Subcutaneous adipose tissue (tissue), 4 donors: ENCODE data around the gene PTPRN2. TPM values are rescaled to one million over a fixed set of nuclear protein-coding genes. Genes with fewer than 3 reads are reported as not detected.

Experiments used
- total RNA-seq, 4 donors: library from RNA; depleted of rRNA; stranded (reverse); fragments of >200 nt; gene quantifications; one replicate each; pipeline ENCODE4 v1.1.0, GENCODE V29; 2016
- TF ChIP-seq, protein P1 (sequence below): fragments of 450-650 bp; IDR thresholded peaks from one replicate; pipeline ENCODE4 v1.5.1; 2016; ENCODE audit warnings: low read depth, mild to moderate bottlenecking, control low read depth, antibody characterized with exemption, moderate library complexity

The PTPRN2 gene
- total RNA-seq, 4 donors from 2014 or later, result 2.0 to 4.6 (median 3.7) TPM

- TF ChIP-seq, protein P1, sequence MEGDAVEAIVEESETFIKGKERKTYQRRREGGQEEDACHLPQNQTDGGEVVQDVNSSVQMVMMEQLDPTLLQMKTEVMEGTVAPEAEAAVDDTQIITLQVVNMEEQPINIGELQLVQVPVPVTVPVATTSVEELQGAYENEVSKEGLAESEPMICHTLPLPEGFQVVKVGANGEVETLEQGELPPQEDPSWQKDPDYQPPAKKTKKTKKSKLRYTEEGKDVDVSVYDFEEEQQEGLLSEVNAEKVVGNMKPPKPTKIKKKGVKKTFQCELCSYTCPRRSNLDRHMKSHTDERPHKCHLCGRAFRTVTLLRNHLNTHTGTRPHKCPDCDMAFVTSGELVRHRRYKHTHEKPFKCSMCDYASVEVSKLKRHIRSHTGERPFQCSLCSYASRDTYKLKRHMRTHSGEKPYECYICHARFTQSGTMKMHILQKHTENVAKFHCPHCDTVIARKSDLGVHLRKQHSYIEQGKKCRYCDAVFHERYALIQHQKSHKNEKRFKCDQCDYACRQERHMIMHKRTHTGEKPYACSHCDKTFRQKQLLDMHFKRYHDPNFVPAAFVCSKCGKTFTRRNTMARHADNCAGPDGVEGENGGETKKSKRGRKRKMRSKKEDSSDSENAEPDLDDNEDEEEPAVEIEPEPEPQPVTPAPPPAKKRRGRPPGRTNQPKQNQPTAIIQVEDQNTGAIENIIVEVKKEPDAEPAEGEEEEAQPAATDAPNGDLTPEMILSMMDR, result no peak
These were observed 587.5 kb downstream of the PTPRN2 start for GRCh38 chr7:158000160-158000559.

DNA sequence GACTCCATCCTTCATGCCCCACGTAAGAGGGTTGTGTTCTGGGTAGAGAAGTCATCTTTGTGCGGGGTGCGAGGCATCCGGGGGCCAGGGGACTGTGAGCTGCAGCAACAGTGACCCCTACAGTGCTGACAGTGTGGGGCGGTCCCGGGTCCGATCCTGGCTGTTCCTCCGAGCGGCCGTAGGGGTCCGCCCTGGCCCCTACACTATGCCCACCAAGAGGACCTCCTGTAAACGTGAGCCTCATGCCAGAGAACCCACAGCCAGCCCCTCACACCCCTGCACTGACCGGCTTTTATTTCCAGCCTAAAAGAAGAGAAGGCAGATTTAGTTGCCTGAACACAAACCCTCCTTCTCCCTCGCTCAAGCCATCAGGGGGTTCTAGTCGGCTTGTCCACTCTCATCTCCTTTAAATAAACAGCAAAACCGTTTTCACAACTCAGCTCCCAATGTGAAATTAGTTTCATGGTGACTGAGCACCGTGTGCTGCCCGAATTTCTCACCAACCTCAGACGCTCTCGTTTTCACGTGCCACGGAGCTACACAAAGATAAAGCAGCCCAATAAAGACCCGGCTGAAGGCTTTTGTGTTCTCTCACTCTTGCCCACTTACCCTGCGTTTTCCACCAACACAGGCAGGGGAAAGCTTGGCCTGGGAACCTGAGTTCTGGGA is 588.6 kb downstream of the PTPRN2 start:
- TF ChIP-seq, protein P1, result no peak

GRCh38 chr7:157997471-157997870 is 590.2 kb downstream of the PTPRN2 start:
- TF ChIP-seq, protein P1, result no peak

- TF ChIP-seq, protein P1, result no peak
These were observed 590.6 kb downstream of the PTPRN2 start for GRCh38 chr7:157997080-157997440.

DNA sequence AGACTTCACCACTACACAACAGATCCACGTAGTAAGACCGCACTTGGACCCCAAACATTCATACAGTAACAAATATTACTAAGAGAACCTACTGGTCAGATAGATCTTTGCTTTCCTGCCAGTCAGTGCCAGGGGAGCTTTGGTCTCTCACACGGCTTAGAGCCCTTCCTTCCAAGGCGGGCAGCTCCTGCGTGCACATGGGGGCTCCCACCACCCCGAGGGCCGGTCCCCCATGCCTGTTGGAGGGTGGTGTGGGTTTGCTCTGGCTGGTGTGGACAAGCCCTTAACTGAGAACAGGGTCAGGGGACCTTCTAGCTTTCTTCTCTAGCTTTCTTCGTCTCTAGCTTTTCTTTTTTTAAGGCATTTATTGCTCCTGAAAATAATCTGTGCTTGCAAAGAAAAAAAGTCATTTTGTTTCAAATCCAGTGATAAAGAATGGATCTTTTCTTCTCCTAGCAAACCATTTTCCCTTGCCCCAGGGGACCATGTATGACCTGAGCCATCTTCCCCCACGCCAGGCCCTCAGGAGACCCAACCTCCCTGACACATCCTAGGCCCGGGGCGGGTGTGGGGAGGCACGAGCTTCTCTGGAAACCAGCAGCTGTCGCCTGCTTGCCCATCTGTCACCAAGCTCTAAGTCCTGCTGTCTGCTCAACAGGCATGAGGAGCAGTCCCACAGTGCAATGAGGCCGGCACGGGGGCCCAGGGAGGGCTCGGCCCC is 591.1 kb downstream of the PTPRN2 start:
- TF ChIP-seq, protein P1, result no peak

GRCh38 chr7:157995815-157996214 is 591.8 kb downstream of the PTPRN2 start:
- TF ChIP-seq, protein P1, result no peak

- TF ChIP-seq, protein P1, result no peak
These were observed 593.3 kb downstream of the PTPRN2 start for GRCh38 chr7:157994319-157994718.
